Lower lobe of right lung (tissue), 2 donors: ENCODE results near the gene DEFB119. TPM values are rescaled to one million over a fixed set of nuclear protein-coding genes. Genes with fewer than 3 reads are reported as not detected.
"Not testable (repeated sequence)": the region's sequence is repeated elsewhere in the genome, so short reads cannot be mapped to it uniquely, and the experiment has no call there.

Experiments used
- ATAC-seq, 2 donors: fragments of 200-7000 bp; cut with Tn5 transposase; one replicate each; pipeline ENCODE4 v1.9.1; 2020 to 2022; ENCODE audit warnings: mild to moderate bottlenecking in 2 of 2, moderate library complexity in 2 of 2
- DNase-seq: peaks from one replicate; pipeline ENCODE4 v3.0.0-alpha.2; 2020
- H3K27ac ChIP-seq: fragments of 200-600 bp; one replicate; pipeline ENCODE4 v1.8.0; 2022
- H3K27me3 ChIP-seq: fragments of 200-600 bp; one replicate; pipeline ENCODE4 v1.8.0; 2022; ENCODE audit warnings: low read depth
- H3K36me3 ChIP-seq: fragments of 200-600 bp; one replicate; pipeline ENCODE4 v1.8.0; 2022; ENCODE audit warnings: mild to moderate bottlenecking
- H3K4me1 ChIP-seq: fragments of 200-600 bp; one replicate; pipeline ENCODE4 v1.8.0; 2022
- H3K4me3 ChIP-seq: fragments of 200-600 bp; one replicate; pipeline ENCODE4 v1.8.0; 2022; ENCODE audit warnings: mild to moderate bottlenecking
- H3K9me3 ChIP-seq: fragments of 200-600 bp; one replicate; pipeline ENCODE4 v1.8.0; 2022
- intact Hi-C: fragments of 100-400 bp; cut with DNase I; formaldehyde crosslinking; loops from one replicate; pipeline ENCODE4 v1.11.0; 2022
- total RNA-seq: library from RNA; stranded (reverse); fragmentation: NEBNext Ultra II Directional; extraction: Animal tissue kit (Norgen Biotek cat#: 25700); gene quantifications from one replicate; pipeline ENCODE4 v1.2.1, GENCODE V29; 2021
- TF ChIP-seq, protein P1 (sequence below): fragments of 200-600 bp; IDR thresholded peaks from one replicate; pipeline ENCODE4 v1.8.0; 2022; ENCODE audit warnings: antibody characterized with exemption, mild to moderate bottlenecking
- donor health status: DM: no; HTN: yes; CAD: no; lungs with severe emphysema.

Gene DEFB119
- total RNA-seq, 1 donor from 2014 or later, result not detected

DNA sequence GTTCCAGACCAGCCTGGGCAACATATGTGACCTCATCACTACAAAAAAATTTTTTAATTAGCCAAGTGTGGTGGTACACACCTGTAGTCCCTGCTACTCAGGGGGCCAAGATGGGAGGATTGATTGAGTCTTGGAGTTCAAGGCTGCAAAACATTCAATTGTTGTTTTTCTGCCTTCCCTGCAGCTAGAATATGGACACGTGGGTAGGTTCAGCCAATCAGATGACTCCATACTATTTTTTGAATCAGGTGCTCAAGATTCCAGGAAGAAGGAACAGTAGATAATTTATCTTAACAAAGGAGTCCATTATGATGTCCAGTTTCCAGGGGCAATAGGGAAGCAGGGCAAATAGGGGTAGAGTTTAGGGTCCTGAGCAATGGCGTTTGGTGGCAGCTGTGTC is 2.4 kb upstream of the DEFB119 start:
- Histone ChIP-seq H3K27me3 (peaks cover 1% of the 10 kb centered on the region), H3K36me3 (no peaks in the 10 kb centered on the region), H3K9me3 (no peaks in the 10 kb centered on the region), H3K27ac (no peak overlapping the region), H3K4me3 (no peak overlapping the region), H3K4me1 (no peaks in the 10 kb centered on the region)
- intact Hi-C loops, result no loop called here
- TF ChIP-seq, protein P1, sequence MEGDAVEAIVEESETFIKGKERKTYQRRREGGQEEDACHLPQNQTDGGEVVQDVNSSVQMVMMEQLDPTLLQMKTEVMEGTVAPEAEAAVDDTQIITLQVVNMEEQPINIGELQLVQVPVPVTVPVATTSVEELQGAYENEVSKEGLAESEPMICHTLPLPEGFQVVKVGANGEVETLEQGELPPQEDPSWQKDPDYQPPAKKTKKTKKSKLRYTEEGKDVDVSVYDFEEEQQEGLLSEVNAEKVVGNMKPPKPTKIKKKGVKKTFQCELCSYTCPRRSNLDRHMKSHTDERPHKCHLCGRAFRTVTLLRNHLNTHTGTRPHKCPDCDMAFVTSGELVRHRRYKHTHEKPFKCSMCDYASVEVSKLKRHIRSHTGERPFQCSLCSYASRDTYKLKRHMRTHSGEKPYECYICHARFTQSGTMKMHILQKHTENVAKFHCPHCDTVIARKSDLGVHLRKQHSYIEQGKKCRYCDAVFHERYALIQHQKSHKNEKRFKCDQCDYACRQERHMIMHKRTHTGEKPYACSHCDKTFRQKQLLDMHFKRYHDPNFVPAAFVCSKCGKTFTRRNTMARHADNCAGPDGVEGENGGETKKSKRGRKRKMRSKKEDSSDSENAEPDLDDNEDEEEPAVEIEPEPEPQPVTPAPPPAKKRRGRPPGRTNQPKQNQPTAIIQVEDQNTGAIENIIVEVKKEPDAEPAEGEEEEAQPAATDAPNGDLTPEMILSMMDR, result no peak
- no peak for DNase-seq
- ATAC-seq, result no peak

DNA sequence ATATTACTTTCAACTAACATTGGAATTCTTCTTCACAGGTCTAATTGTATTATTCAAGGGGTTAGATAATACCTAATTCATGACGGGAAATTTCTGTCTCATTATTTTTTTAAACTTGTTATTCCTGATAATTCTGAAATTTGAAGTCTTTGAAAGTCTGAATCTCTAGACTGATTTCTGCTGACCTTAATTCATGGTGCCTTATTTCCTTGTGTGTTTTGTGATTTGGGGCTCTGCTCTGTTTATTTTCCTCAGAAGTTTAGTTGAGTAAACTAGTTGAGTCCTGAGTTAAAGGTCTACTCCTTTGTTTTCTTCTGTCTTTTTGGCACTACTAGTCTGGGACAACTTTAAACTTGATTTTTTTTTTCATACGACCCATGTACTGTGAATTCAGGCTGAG is 16.0 kb downstream of the DEFB119 start:
- TF ChIP-seq, protein P1, result no peak
- ATAC-seq, result no peak
- Histone ChIP-seq H3K27ac (no peak overlapping the region), H3K36me3 (no peaks in the 10 kb centered on the region), H3K4me3 (no peak overlapping the region), H3K9me3 (no peaks in the 10 kb centered on the region), H3K4me1 (no peaks in the 10 kb centered on the region), H3K27me3 (no peaks in the 10 kb centered on the region)
- intact Hi-C loops, result no loop called here
- DNase-seq, result no peak

DNA sequence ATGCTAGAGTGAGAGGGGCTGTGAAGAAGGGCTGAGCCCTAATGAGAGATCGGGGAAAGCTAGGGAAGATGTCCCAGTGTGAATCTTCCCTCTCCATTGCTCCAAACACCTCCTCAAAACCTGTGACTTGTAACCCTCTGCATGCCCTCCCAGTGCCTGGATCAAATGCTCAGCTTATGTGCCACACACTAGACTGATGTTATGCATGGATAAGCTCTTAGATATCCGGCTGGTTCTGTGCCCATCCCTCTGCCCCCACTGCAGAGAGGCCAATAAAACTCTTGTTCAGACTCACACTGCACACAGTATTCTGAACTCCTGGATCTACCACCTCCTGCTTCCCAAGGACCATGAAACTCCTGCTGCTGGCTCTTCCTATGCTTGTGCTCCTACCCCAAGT is 22.1 kb downstream of the DEFB119 start, which contains the start of gene DEFB118:
TSS of gene DEFB118 (plus strand) at position 301 of the 400 bp plus-strand sequence. CDS start at position 351, 50 bp downstream.
- no peaks in the 10 kb centered on the region for H3K9me3 ChIP-seq
- DNase-seq (no peak), ATAC-seq (no peak)
- no peak within 1 kb of the TSS for H3K4me3 ChIP-seq
- TF ChIP-seq, protein P1, result no peak
- no peak within 1 kb of the TSS for H3K27ac ChIP-seq
- intact Hi-C loops, result no loop called here
- H3K36me3 ChIP-seq, result no peaks in the 10 kb centered on the region
- no peaks in the 10 kb centered on the region for H3K4me1 ChIP-seq
- no peaks in the 10 kb centered on the region for H3K27me3 ChIP-seq

DNA sequence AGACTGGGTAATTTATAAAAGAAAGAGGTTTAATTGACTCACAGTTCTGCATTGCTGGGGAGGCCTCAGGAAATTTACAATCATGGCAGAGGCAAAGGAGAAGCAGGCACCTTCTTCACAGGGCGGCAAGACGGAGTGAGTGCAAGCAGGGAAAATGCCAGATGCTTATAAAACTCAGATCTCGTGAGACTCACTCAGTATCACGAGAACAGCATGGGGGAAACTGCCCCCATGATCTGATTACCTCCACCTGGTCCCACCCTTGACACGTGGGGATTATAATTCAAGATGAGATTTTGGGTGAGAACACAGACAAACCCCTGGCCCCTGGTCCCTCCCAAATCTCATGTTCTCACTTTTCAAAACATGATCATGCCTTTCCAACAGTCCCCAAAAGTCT is 26.1 kb downstream of the DEFB119 start:
- DNase-seq, H3K4me1 ChIP-seq, H3K36me3 ChIP-seq, ATAC-seq, intact Hi-C loops, H3K27me3 ChIP-seq, H3K4me3 ChIP-seq, H3K9me3 ChIP-seq, H3K27ac ChIP-seq: not testable (repeated sequence)

DNA sequence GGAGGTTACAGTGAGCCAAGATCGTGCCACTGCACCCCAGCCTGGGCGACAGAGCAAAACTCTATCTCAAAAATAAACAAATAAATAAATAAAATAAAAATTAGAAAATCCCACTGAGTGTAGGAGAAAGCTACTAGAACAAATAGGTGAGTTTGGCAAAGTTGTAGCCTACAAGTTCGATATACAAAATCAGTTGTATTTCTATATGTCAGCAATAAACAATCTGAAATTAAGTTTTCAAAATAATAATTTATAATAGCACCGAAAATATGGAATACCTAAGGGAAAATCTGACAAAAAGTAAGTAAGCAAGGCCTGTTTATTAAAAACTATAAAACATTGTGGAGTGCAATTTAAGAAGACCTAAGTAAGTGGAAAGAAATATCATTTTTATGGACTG is 27.1 kb downstream of the DEFB119 start:
- intact Hi-C loops, result no loop called here
- H3K9me3 ChIP-seq, result no peaks in the 10 kb centered on the region
- H3K4me3 ChIP-seq, result no peak overlapping the region
- TF ChIP-seq, protein P1, result no peak
- no peaks in the 10 kb centered on the region for H3K4me1 ChIP-seq
- ATAC-seq (no peak), DNase-seq (no peak)
- no peaks in the 10 kb centered on the region for H3K27me3 ChIP-seq
- no peak overlapping the region for H3K27ac ChIP-seq
- H3K36me3 ChIP-seq, result no peaks in the 10 kb centered on the region

DNA sequence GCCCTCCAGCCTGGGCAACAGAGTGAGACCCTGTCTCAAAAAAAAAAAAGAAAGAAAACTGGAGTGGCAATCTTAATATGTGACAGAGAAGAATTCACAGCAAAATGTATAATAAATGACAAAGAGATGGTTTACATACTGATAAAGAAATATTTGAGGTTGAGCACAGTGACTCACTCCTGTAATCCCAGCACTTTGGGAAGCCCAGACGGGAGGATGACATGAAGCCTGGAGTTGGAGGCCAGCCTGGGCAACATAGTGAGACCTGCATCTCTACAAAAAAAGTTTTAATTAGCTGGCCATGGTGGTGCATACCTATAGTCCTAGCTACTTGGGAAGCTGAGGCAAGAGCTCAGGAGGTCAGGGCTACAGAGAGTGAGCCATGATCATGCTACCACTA is 34.4 kb downstream of the DEFB119 start:
- intact Hi-C loops, result no loop called here
- no peaks in the 10 kb centered on the region for H3K27me3 ChIP-seq
- H3K4me1 ChIP-seq, result no peaks in the 10 kb centered on the region
- DNase-seq, result no peak
- no peaks in the 10 kb centered on the region for H3K36me3 ChIP-seq
- TF ChIP-seq, protein P1, result no peak
- ATAC-seq, result no peak
- H3K9me3 ChIP-seq, result no peaks in the 10 kb centered on the region
- no peak overlapping the region for H3K4me3 ChIP-seq
- no peak overlapping the region for H3K27ac ChIP-seq
